GM18861 (cell line): ENCODE results near the gene PHC3.
A peak's percentile ranks its signal among the peaks of the same experiment; 100 is the strongest.

Source experiments
- ATAC-seq: cut with Tn5 transposase; IDR thresholded peaks from one replicate; pipeline ENCODE4 v1.9.1; 2021; ENCODE audit not compliant: unreplicated experiment

The PHC3 gene

GRCh38 chr3:170046269-170047132, 135.0 kb downstream of the PHC3 start:
- no peak for ATAC-seq

DNA sequence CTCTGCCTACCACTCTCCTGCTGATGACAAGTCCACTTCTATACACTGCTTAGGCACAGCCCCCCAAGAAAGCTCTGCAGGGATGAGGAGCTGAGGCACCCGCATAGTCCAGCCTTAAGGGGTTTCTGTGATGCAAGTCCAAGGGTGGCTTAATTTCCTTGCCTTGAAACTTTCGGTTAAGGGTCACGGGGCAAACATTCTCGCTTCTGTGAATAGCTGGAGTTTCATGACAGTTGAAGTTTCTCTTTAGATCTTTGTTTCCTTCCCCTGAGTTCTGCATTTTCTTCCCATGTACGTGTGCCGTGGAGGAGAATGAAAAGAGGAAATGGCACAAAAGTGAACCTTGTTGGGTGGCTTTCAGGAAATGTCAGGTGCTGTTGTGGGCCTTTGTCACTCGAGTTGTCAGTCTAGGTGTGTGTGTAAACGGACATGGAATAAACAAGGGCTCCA, 136.7 kb downstream of the PHC3 start:
- peak; percentile 75 for ATAC-seq

GRCh38 chr3:170044271-170044670, 137.3 kb downstream of the PHC3 start:
- no peak for ATAC-seq

DNA sequence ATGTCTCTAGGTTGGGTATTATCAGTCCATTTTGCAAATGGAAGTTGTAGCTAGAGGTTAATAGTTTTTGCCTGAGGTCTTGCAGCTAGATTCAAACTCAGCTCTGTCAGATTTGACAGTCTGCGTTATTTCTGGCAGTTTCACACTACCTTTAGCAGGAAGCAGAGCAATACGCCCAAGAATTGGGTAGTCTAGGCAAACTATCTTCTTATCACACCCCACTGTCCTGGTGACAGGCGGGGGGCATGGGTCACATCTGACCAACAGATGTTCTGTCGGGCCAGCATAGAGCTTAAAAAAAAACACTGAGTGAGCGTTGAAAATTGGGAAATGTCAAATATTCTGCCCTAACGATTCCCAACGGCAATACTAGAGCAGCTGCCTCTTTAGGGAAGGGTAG, 138.0 kb downstream of the PHC3 start:
- ATAC-seq: no peak

GRCh38 chr3:170040418-170040817, 141.1 kb downstream of the PHC3 start:
- ATAC-seq: no peak

GRCh38 chr3:170038434-170039110, 143.0 kb downstream of the PHC3 start:
- no peak for ATAC-seq
